Measurements from ENCODE around the gene PRKG1.

- TF ChIP-seq CTCF (optimal IDR thresholded peaks at IDR 0.05 in 1 of 3, IDR thresholded peaks at IDR 0.05 in 1 of 3, conservative IDR thresholded peaks at IDR 0.05 in 1 of 3; ENCODE audit: extremely low read depth in 1 of 3, insufficient read depth in 2 of 3, low read length in 3 of 3) (no peak), EZH2 (IDR thresholded peaks at IDR 0.05; ENCODE audit: low read length) (no peak)
These were observed 1243.9 kb downstream of the PRKG1 start for GRCh38 chr10:52318136-52318701.

Measured in keratinocyte (primary cell).